Stimulated activated effector memory CD8-positive, alpha-beta T cell treated with anti-CD3 and anti-CD28 coated beads, Interleukin-12 subunit alpha, Interleukin-12 subunit beta, amount 100 ng/mL, for 72 hours (primary cell): ENCODE data around the gene OBP2B.
"Not testable (repeated sequence)": the region's sequence is repeated elsewhere in the genome, so short reads cannot be mapped to it uniquely, and the experiment has no call there.

Experiments used
- ATAC-seq: fragments of 150-1000 bp; cut with Tn5 transposase; 2 replicates; pipeline ENCODE4 v1.10.0; 2021
- DNase-seq, 2 donors: peaks; one replicate each; pipeline ENCODE4 v3.0.0; 2021 to 2022; ENCODE audit warnings: low spot score in 2 of 2
- H3K27ac Mint-ChIP-seq: one replicate; pipeline ENCODE4 v1.8.0; 2022; ENCODE audit warnings: mild to moderate bottlenecking, mixed read lengths
- H3K36me3 Mint-ChIP-seq: one replicate; pipeline ENCODE4 v1.8.0; 2022; ENCODE audit warnings: mild to moderate bottlenecking, mixed read lengths
- H3K4me1 Mint-ChIP-seq: one replicate; pipeline ENCODE4 v1.8.0; 2022; ENCODE audit warnings: mixed read lengths
- H3K4me3 Mint-ChIP-seq: one replicate; pipeline ENCODE4 v1.8.0; 2022; ENCODE audit warnings: mild to moderate bottlenecking, mixed read lengths
- H3K9me3 Mint-ChIP-seq: one replicate; pipeline ENCODE4 v1.8.0; 2022; ENCODE audit warnings: mixed read lengths

OBP2B gene, protein sequence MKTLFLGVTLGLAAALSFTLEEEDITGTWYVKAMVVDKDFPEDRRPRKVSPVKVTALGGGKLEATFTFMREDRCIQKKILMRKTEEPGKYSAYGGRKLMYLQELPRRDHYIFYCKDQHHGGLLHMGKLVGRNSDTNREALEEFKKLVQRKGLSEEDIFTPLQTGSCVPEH

DNA sequence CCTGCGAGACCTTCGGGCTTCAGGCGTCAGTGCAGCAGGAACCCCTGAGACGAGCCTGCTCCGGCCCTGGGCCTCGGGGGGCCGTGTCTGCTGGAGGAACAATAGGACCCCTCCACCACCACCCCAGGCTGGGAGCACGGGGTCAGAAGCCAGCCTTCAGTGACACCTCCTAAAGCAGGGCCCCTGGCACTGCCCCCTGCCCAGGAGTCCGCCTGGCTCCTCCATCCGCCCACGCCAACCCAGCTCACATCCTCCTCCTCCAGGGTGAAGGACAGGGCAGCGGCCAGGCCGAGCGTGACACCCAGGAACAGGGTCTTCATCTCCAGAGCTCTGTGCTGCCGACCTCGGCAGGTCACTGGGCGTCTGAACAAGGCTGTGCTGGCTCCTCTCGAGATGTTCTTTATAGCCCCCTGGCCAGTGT, at the start of gene OBP2B:
Gene OBP2B, minus strand, starts transcription at position 371 of the 421 bp plus-strand sequence. Its CDS starts 51 bp downstream, at position 320.
- H3K36me3 Mint-ChIP-seq, DNase-seq, H3K4me1 Mint-ChIP-seq, H3K9me3 Mint-ChIP-seq, H3K4me3 Mint-ChIP-seq, H3K27ac Mint-ChIP-seq: not testable (repeated sequence)
- peak; percentile 9 for ATAC-seq

DNA sequence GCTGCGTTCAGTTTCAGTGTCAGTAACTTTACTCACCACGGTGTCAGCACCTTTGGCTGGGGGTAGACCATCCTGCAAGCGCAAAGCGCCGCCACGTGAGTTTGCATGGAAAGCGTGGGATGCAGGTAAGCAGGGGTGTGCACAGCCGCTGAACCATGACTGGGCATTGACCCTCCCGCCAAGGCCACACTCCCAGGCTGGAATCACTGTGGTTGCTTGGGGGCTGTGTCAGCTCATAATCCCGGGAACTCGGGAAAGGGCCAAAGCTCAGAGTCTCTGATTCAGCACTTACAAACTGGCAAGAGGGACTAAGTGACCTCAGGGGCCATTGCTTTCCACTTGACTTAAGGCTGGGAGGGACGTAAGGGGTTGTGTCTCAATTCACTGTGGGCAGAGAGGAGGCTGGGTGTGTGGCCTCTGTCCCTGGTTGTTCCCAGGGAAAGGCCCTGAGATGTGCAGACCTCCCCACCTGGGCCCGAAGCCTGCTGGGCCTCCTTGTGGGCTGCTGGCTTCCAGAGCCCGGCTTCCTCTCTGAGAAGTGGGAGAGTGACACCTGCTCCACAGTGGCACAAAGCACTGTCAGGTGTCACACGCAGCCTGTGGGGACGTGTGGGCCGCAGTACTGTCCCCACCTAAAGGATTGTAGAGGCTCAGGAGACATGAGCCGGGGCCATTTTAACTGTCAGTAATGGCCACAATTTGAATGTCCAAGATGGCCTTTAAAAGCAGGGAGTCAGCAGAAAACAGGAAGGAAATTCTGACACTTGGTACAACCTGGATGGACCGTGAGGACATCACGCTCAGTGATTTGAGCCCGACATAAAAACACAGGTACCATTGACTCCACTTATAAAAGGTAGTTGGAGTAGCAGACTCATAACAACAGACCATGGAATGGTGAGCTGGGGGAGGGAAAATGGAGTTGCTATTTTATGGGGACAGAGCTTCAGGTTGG, 49.3 kb upstream of the OBP2B start:
- Mint-ChIP-seq H3K36me3 (no peaks in the 10 kb centered on the region), H3K4me3 (no peak overlapping the region), H3K9me3 (no peaks in the 10 kb centered on the region), H3K27ac (no peak overlapping the region), H3K4me1 (no peaks in the 10 kb centered on the region)
- ATAC-seq (no peak), DNase-seq (no peak)

DNA sequence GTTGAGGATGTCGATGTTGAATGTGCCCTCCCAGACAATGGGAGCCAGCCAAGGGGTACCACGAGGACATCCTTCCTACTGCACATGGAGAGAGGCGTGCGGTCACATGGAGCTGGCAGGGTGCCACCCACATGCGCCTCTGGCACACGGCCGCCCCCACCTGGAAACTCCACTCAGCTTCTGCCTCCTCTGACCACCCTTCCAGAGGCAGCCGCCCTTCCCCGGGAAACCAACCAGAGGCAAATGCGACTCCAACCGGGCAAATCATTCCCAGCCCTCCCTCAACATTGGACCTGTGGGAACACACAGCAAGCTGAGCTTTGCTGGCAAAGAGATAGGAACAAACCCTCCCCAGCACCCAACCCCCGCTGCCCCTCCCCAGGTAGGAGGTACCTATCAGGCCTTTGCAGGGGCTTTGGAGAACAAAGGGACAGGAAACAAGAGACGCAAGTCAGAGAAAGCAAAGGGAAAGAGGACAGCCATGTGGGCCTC, 48.5 kb upstream of the OBP2B start:
- no peak for DNase-seq
- H3K27ac Mint-ChIP-seq: no peak overlapping the region
- H3K36me3 Mint-ChIP-seq: no peaks in the 10 kb centered on the region
- no peak for ATAC-seq
- H3K9me3 Mint-ChIP-seq: no peaks in the 10 kb centered on the region
- H3K4me3 Mint-ChIP-seq: no peak overlapping the region
- no peaks in the 10 kb centered on the region for H3K4me1 Mint-ChIP-seq

DNA sequence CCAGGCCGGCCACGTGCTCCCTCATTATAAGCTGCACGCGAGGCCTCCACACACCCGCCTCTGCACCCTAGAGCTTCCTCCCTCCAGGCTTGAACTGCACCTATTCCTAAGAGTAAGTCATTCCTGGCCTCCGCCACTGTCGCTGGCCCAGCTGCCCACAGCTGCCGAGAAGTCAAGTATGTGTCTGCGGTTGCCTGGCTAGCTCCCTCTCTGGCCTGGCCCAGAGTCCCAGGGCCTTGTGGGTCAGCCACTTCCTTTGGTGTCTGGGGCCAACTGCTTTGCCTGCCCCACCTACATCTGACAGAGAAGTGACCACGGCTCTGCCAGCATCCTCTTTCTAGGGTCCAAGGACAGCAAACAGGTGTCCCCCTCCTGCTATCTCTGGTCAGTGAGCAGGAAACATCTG, 47.6 kb upstream of the OBP2B start:
- Mint-ChIP-seq H3K4me3 (no peak overlapping the region), H3K36me3 (no peaks in the 10 kb centered on the region), H3K4me1 (no peaks in the 10 kb centered on the region), H3K9me3 (no peaks in the 10 kb centered on the region), H3K27ac (no peak overlapping the region)
- ATAC-seq (no peak), DNase-seq (no peak)

DNA sequence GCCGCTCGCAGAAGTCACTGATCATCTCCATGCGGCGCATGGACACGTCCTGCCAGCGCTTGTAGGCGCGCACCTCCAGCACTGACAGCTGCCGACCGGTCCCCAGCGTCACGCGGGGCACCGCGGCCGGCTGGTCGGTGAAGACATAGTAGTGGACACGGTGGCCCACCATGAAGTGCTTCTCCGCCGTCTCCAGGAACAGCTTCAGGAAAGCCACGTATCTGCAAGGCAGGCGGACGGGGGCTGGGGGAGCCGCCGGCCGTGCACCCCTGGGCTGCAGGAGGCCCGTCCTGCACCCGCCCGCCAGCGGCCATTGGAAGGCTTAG, 47.0 kb upstream of the OBP2B start:
- DNase-seq (no peak), ATAC-seq (no peak)
- no peaks in the 10 kb centered on the region for H3K36me3 Mint-ChIP-seq
- H3K27ac Mint-ChIP-seq: no peak overlapping the region
- no peaks in the 10 kb centered on the region for H3K9me3 Mint-ChIP-seq
- no peak overlapping the region for H3K4me3 Mint-ChIP-seq
- H3K4me1 Mint-ChIP-seq: no peaks in the 10 kb centered on the region

DNA sequence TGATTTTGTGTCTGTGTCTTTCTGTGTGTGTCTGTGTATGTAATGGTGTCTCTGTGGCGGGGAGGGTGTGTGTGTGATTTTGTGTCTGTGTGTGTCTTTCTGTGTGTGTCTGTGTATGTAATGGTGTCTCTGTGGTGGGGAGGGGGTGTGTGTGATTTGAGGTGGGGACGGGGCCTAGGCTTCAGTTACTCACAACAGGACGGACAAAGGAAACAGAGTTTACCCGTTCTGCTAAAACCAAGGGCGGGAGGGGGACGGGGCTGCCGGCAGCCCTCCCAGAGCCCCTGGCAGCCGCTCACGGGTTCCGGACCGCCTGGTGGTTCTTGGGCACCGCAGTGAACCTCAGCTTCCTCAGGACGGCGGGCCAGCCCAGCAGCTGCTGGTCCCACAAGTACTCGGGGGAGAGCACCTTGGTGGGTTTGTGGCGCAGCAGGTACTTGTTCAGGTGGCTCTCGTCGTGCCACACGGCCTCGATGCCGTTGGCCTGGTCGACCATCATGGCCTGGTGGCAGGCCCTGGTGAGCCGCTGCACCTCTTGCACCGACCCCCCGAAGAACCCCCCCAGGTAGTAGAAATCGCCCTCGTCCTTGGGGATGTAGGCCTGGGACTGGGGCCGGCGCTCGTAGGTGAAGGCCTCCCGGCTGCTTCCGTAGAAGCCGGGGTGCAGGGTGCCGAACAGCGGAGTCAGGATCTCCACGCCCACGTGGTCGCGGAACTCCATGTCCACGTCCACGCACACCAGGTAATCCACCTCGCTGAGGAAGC, 46.5 kb upstream of the OBP2B start:
- Mint-ChIP-seq H3K36me3 (no peaks in the 10 kb centered on the region), H3K9me3 (no peaks in the 10 kb centered on the region), H3K27ac (no peak overlapping the region), H3K4me1 (no peaks in the 10 kb centered on the region), H3K4me3 (no peak overlapping the region)
- no peak for DNase-seq
- no peak for ATAC-seq

DNA sequence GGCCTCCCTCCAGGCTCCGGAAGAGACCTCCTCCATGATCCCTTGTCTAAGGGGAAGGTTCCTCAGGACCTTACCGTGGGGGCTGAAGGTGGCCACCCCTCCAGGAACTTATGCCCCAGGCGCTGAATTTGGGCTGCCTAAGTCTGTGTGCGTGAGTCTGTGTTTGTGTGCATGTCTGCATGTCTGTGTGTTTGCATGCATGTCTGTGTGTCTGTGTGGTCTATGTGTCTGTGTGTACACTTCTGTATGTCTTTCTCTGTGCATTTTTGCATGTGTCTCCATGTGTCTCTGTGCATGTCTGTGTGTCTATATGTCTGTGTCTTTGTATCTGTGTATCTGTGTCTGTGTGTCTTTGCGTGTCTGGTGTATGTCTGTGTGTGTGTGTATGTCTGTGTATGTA, 45.4 kb upstream of the OBP2B start:
- no peak for DNase-seq
- H3K4me3 Mint-ChIP-seq: no peak overlapping the region
- H3K9me3 Mint-ChIP-seq: no peaks in the 10 kb centered on the region
- ATAC-seq: no peak
- no peaks in the 10 kb centered on the region for H3K36me3 Mint-ChIP-seq
- no peak overlapping the region for H3K27ac Mint-ChIP-seq
- no peaks in the 10 kb centered on the region for H3K4me1 Mint-ChIP-seq

DNA sequence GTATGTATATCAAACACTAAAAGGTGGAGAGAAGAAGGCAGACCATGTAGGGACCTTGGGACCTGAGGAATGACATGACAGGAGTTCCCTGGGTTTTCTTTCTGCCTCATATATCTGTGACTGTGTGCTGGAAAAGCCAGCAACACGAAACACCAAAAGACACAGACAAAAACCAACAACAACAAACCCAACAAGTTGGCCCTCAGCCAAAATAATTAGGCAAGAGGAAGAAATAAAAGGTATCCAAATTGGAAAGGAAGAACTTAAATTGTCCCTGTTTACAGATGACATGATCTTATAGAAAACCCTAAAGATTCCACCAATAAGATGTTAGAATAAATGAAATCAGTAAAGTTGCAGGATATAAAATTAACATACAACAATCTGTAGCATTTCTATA, 44.2 kb upstream of the OBP2B start:
- no peak for DNase-seq
- H3K27ac Mint-ChIP-seq: no peak overlapping the region
- H3K4me1 Mint-ChIP-seq: no peaks in the 10 kb centered on the region
- H3K4me3 Mint-ChIP-seq: no peak overlapping the region
- no peaks in the 10 kb centered on the region for H3K36me3 Mint-ChIP-seq
- H3K9me3 Mint-ChIP-seq: no peaks in the 10 kb centered on the region
- ATAC-seq: no peak

DNA sequence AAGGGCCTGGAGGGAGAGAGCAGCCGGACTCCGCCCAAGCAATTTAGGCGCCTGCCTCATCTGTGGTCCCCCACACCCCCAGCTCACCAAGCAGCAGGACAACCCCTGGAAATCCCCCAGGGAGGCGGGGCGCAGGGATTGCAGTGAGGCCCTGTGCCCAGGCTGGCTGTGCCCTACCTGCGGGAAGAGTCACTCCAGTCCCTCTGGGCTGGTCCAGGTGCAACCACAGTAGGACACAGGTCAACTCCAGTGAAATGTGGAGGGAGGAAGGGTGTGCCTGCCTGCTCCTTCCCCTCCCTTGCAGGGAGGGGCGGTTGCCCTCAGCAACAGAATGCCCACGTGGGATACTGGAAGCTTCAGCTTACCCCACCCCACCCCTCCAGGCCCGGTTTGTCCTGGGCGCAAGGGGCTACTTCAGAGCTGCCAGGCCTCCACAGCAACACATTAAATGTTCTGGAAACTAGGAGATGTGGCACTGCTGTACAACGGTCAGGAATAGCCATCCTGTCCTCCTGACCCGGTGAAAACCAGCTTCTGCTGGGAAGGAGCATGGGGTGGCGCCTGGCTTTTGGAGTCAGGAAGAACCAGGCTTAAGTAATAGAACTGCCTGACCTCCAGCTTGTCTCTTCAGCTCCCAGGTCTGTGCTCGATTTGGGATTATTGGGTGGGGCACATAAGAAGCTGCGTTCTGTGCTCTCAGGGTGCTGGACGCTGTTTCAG, 43.4 kb upstream of the OBP2B start:
- Mint-ChIP-seq H3K4me3 (no peak overlapping the region), H3K27ac (no peak overlapping the region), H3K36me3 (no peaks in the 10 kb centered on the region), H3K9me3 (no peaks in the 10 kb centered on the region), H3K4me1 (no peaks in the 10 kb centered on the region)
- no peak for ATAC-seq
- no peak for DNase-seq

DNA sequence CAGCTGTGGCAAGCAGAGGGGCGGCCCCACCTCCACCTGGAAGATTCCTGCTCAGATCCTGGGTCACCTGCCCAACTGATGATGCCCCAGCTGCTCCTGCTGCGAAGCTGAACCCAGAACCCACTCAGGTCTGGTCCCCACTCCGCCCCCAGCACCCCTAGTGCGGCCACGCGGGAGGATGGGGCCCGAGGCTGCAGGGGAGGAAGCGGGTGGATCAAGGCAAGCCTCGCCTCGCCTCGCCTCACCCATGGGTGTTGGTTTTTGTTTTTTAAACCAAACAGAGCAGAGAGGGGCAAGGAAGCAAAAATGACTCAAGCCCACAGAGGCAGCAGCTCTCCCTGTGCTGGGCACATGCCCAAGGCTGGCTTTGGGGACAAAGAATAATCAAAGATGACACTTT, 42.7 kb upstream of the OBP2B start:
- no peak overlapping the region for H3K4me3 Mint-ChIP-seq
- no peak overlapping the region for H3K27ac Mint-ChIP-seq
- no peaks in the 10 kb centered on the region for H3K36me3 Mint-ChIP-seq
- DNase-seq (no peak), ATAC-seq (no peak)
- H3K4me1 Mint-ChIP-seq: no peaks in the 10 kb centered on the region
- H3K9me3 Mint-ChIP-seq: no peaks in the 10 kb centered on the region

DNA sequence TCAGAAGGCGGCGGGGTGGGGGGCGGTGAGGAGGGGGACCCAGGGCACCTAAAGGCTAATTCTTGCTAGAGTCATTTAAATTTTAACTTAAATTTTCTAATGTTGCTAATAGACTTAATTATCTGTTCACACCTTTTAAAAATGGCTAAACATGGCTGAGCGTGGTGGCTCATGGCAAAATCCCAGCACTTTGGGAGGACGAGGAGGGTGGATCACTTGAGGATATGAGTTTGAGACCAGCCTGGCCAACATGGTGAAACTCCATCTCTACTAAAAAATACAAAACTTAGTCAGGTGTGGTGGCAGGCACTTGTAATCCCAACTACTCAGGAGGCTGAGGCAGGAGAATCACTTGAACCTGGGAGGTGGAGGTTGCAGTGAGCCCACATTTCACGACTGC, 42.2 kb upstream of the OBP2B start:
- not testable (repeated sequence) for DNase-seq, H3K4me1 Mint-ChIP-seq, H3K9me3 Mint-ChIP-seq, H3K4me3 Mint-ChIP-seq, H3K36me3 Mint-ChIP-seq, ATAC-seq, H3K27ac Mint-ChIP-seq

DNA sequence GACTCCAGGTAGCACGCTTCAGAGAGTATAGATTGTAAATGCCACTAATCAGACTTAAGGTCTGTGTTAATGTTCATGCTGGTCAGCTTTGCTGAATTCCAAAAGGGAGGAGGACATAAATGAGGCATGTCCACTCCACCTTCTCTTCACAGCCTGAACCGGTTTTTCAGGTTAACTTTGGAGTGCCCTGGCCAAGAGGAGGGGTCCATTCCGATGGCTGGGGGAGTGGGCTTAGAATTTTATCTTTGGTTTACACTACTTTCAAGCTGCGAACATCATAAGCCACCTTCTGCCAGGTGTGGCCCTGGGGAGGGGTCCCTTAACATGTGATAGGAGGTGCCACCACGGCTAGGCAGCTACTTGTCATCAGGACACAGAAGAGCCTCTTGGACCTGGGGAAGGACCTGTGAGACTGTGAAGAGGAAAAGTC, 41.7 kb upstream of the OBP2B start:
- Mint-ChIP-seq H3K27ac (no peak overlapping the region), H3K4me1 (no peaks in the 10 kb centered on the region), H3K36me3 (no peaks in the 10 kb centered on the region), H3K9me3 (no peaks in the 10 kb centered on the region), H3K4me3 (no peak overlapping the region)
- ATAC-seq (no peak), DNase-seq (no peak)

DNA sequence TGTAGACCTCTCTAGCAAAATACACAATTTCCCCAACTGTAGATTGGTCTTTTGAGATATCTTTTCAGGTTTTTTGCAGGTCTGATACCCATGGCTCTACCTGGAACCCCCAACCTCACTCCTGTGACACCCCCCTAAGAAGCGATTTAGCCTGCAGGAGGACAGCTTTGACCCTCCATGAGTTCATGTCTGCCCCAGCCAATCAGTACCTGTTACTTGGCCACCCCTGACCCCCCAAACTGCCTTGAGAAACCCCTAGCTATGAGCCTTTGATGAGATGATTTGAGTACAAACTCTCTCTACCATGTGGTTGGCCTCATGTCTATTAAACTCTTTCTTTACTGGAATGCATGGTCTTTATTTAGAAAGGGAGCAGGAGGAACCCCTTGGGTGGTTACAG, 40.3 kb upstream of the OBP2B start:
- Mint-ChIP-seq H3K4me1 (no peaks in the 10 kb centered on the region), H3K4me3 (no peak overlapping the region), H3K9me3 (no peaks in the 10 kb centered on the region), H3K27ac (no peak overlapping the region), H3K36me3 (no peaks in the 10 kb centered on the region)
- no peak for DNase-seq
- ATAC-seq: no peak

DNA sequence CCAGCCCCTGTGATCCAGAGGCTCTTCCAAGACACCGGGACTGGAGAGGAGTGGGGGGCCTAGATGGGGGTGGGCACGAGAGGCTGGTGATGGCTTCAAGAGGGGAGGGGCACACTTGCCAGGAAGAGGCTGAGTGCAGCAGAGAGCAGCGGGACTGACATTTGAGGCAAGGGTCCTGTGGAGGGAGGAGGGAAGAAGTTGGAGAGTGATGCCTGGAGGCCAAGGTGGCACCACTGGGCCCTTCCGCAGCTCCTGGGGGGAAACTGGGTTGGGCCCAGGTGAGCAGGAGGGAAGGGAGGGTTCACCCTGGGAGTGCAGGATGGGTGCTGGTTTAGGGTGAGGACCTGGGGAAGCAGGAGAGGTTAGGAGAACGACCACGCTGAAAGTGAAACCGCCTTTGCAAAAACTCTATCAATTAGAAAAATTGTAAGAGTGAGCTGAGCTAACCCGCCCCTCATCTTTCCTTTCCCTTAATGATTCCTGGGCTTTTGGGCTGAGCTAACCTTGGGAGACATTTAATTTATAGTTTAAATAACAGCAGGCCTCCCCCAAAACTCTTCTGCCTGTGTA, 39.8 kb upstream of the OBP2B start:
- Mint-ChIP-seq H3K36me3 (no peaks in the 10 kb centered on the region), H3K27ac (no peak overlapping the region), H3K4me1 (no peaks in the 10 kb centered on the region), H3K4me3 (no peak overlapping the region), H3K9me3 (no peaks in the 10 kb centered on the region)
- DNase-seq (no peak), ATAC-seq (no peak)

DNA sequence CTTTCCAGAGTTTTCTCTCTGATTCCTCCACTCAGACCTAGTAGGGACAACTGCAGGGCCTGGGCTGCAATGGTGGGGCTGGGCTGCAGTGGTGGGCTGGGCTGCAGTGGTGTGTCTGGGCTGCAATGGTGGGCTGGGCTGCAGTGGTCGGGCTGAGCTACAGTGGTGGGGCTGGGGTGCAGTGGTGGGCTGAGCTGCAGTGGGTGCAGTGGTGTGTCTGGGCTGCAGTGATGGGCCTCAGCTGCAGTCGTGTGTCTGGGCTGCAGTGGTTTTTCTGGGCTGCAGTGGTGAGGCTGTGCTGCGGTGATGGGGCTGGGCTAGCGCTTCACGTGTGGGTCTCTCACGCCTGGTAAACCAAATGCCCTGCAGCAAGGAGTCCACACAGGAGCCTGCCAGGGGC, 38.6 kb upstream of the OBP2B start:
- Mint-ChIP-seq H3K4me3 (no peak overlapping the region), H3K9me3 (no peaks in the 10 kb centered on the region), H3K4me1 (no peaks in the 10 kb centered on the region), H3K27ac (no peak overlapping the region), H3K36me3 (no peaks in the 10 kb centered on the region)
- no peak for DNase-seq
- peak; percentile 43 for ATAC-seq
